SK-N-DZ (cell line): Measurements from ENCODE around the gene USP49.
"Not testable (repeated sequence)": the region's sequence is repeated elsewhere in the genome, so short reads cannot be mapped to it uniquely, and the experiment has no call there.

Experiments
- DNase-seq: peaks from one replicate; pipeline ENCODE4 v3.0.0-alpha.2; 2015; ENCODE audit warnings: low spot score

Gene USP49

DNA sequence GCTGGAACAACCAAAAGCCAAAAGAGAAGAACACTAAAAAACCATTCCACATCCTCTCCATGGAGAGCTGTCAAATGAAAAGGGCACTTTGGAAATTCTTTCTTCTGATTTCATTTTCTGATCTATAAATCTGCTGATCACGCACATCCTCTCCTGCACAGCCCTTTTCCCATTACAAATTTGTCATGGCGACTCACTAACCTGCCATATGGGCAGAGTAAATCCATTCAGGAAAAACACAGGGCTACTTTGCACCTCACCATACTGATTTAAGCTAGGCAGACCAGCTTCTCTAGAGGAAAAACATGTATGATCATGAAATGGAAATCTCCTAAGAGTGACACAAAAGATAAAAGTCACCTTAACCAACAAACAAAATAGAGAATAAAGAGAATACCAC lies 81.7 kb downstream of the USP49 start:
- DNase-seq: no peak

DNA sequence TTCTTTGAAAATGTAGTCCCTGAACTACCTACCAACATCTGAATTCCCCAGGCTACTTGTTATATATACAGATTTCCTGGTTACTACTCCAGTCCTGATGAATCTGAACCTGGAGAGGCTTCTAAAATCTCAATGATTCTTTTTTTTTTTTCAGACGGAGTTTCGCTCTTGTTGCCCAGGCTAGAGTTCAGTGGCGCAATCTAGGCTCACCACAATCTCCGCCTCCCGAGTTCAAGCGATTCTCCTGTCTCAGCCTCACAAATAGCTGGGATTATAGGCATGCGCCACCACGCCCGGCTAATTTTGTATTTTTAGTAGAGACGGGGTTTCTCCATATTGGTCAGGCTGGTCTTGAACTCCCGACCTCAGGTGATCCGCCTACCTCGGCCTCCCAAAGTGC lies 83.2 kb downstream of the USP49 start:
- DNase-seq: not testable (repeated sequence)

DNA sequence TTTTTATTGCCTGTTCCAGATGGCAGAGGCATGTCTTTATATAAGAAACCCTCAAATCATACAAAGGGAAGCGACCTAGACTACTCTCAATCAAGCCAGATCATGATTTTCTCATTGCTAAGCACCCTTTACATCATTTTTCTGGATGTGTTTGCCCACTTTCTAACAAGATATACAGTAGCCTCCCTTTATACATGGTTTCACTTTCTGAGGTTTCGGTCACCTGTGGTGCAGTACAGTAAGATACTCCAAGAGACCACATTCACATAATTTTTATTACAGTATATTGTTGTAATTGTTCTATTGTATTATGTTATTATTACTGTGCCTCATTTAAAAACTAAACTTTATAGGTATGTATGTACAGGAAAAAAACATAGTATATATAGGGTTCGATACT lies 84.1 kb downstream of the USP49 start:
- no peak for DNase-seq

DNA sequence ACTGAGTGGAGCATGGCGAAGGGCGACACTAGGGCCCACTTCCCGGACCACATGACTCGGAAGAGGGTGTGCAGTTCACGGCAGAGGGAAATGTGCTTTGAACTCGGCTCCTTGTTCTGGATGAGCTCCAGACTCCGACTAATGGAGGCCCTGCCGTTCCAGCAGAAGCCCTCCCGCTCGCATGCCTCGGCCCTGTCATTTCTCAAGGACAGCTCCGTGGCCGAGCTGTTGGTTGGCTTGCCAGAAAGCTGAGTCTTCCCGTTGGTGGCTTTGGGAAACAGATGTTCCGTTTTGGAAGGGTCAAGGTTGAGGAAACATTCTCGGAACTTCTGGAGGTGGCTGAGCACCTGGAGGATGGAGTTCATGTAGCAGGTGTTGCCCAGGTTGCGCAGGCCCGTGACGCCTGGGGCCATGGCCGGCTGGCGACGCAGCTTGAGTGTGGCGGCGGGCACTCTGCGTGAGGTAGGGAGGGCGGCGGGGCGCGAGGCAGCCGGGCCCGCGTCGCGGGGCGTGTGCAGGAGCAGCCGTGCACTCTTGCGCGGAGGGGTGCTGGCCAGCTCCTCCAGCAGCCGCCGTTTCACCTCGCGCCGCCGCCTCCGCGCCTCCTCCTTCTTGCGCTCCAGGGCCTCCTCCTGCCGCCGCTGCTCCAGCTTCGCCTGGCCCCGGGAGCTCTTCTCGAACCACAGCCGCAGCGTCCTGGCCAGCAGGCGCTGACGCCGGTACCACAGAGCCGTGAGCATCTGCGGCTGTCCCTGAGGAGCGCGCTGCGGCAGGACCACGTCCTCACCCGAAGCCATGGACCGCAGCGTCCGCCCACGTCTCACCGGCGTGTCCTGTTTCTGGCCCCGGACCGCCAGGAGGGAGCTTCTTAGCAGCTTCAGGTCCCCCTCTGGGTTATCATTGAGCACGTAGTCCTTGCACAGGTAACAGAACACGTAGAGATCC lies 89.1 kb downstream of the USP49 start:
- no peak for DNase-seq

DNA sequence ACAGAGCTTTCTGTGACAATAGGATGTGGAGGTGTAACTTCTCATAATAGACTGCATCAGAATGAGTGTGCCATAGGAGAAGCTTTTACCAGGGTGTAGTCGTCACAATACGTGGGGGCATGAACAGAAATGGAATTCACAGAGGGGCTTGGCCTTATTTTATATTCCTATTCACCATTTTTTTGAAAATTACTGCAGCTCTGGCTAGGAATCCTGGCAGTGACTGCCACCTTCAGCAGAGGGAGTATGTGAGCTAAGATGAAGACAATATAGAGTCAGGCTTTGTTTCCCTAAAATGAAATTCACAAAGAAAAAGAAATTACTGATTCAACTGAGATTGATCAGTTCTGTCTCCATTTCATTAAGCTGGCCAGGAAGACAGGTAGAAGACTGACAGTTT lies 93.8 kb downstream of the USP49 start:
- DNase-seq: no peak

DNA sequence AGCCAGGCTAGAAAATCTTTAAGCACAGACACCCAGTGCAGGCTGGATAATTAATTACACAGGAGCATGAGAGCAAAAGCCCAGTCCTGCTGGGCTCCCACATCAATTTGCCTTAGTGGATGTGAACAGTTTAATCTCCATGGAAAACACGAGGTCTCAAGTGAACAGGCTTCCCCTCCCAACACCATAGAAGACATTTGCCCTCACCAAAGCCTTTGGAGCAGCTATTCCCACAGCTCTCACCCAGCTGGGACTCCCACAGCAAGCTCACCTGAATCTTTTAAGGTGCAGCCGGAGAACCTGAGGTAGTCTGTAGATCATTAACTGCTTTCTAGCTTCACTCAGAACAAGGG lies 95.6 kb downstream of the USP49 start:
- DNase-seq: no peak

DNA sequence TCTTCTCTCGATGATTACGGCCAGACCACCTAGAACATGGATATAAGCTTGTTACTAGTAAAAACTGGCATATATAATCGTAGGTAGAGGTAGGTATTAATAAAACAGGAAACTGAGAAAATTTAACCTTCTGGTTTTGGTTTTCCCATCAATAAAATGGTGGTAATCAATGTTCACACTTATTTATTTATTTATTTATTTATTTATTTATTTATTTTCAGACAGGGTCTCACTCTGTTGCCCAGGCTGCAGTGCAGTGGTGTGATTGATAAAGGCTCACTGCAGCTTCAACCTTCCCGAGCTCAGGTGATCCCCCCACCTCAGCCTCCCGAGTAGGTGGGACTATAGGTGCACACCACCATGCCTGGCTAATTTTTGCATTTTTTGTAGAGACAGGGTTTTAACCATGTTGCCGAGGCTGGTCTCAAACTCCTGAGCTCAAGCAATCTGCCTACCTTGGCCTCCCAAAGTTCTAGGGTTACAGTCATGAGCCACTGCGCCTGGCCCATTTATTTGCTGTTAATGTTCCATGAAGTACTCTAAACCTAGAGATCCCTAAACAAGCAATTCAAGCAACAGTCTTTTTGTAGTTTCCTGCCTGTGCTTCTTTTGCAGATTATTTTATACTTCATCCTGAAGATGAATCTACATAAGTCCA lies 96.1 kb downstream of the USP49 start:
- no peak for DNase-seq

DNA sequence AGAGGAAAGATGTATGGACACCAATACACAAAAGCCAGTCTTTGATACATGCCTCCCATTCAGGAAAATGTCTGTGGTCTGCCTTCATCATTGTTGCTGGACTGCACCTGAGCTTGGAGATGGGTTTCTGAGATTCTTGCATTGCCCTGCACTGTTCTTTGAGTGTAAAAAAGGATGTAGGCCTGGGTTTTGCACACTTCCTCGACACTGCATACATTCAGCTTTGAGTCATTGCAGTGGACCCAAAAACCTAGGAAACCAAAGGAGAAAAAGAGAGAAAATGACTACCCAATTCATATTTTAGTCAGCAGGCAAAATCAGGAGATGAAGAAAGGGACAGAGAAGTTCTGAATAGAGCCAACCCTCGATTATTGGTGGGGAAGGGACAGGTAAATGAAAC lies 98.7 kb downstream of the USP49 start:
- no peak for DNase-seq

DNA sequence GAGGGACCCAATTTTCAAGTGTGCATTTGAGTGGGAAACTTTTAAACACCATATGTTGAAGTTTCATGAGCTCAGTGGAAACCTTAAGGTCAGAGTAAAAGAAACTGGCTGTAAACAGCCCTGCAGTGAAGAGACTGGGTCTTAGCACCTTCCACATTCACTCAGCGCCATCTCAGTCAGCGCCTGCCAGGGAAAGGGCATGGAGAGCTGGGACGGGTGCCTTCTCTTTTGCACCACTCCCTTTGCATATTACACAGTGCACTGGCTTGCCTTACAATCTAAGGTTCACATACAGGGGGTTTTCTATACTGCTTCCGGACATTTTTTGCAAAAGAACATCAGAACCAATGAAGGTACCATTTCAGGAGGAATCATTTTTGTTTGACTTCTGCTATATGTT lies 103.2 kb downstream of the USP49 start:
- no peak for DNase-seq

DNA sequence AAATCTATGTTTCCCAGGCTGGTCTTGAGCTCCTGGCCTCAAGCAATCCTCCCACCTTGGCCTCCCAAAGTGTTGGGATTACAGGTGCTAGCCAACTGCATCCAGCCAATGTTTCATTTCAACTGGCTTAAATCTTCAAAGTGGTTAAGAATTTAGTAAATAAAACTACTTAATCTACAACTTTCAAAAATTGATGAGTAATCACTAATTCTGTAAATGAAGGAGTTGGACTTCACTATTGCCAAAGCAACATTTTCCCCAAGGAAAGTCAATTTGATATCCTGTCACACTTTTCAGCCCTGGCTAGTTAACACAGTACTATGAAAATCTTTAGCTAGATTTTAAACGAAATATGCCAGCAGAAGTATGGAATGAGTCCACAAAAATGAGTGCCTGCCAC lies 103.9 kb downstream of the USP49 start:
- DNase-seq: no peak

DNA sequence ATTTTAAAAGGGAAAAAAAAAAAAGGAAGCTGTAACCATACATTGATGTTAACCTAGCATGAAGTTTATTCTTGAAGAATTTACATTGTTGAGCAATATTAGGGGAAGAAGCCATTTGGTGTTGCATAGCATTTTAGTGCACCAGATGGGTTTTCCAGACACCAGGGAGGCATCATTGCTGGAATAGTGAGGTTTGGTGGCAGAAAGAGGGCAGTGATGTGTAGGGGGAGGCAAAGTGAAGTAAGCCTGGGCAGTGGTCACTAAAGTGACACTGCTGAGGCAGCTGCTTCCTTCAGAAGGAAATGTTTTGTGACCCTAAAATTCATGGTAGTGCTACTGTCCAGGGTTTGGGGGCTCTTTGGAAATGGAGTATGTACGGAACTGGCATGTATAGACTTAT lies 105.1 kb downstream of the USP49 start:
- DNase-seq: no peak

DNA sequence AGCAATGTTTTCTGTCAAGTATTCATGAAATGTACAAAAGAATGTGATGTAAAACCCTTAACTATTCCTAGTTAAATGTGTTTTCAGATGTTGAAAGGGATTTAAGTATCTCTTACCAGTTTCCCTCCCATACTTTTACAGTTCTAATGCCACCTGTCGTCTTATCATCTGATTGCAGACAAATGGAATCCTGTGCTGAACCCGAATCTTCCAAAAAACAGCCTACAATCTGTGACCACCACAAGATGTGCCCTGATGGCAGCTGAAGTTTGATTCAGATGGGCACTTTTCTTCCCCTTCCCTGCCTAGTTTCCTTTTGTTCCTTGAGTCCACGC lies 105.8 kb downstream of the USP49 start:
- DNase-seq: no peak

DNA sequence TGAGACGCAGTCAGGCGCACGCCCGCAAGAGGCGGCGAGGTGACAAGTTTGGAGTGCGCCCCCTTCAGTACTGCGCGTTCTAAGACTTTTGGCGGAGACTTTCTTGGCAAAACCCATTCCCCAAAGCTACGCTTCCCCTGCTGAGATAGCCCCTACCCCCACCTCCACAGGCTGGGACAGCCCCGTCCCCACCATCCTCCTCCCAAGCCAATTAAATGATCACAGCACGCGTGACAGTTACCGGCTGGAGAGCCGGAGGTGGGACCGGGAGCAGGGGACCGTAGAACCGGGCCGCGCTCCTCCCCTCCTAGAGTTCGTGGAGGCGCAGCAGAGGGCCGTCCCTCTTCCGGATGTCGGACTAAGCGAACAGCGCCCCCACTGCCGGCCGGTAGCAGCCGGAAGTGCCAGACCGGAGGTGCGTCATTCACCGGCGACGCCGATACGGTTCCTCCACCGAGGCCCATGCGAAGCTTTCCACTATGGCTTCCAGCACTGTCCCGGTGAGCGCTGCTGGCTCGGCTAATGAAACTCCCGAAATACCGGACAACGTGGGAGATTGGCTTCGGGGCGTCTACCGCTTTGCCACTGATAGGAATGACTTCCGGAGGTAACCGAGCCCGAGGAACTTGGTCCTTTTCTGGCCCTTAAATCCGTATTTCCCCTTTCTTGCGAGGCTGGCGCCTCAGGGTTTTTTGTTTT lies 107.8 kb downstream of the USP49 start, which contains the start of gene TOMM6:
Gene TOMM6 (plus strand): TSS at position 476 of the 699 bp plus-strand sequence. CDS start 4 bp downstream, at position 480.
- DNase-seq: peak; percentile 90

DNA sequence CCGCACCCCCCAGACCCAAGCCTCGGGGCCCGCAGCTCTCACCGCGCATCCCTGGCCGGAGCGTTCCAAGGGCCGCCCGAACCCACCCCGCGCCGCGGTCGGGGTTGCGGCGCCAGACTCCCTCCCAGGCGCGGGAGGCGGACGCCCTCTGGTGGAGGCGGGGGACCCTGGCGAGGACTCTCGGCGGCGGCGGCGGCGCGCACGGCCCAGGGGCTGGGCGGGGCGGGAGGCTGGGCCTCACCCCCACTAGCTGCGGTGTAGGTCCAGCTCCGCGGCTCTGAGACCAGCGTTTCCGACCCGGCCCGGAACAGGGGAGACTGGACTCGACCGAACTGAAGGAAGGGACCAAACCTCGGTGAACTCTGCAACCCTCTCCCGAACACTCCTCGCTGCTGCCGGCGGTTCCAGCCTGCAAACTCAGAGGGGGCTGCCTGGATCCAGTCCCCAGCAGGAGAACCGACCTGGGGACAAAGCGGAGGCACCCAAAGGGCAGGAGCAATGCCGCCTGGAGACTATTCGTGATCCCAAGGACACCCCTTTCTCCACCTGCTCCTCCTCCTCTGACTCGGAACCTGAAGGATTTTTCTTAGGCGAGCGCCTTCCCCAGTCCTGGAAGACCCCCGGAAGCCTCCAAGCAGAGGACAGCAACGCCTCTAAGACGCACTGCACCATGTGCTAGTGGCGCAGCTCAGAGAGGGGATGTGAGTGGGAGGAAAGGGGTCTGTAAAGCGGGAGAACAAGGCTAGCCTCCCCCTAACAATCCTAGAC lies 108.5 kb downstream of the USP49 start:
- DNase-seq: peak; percentile 75

DNA sequence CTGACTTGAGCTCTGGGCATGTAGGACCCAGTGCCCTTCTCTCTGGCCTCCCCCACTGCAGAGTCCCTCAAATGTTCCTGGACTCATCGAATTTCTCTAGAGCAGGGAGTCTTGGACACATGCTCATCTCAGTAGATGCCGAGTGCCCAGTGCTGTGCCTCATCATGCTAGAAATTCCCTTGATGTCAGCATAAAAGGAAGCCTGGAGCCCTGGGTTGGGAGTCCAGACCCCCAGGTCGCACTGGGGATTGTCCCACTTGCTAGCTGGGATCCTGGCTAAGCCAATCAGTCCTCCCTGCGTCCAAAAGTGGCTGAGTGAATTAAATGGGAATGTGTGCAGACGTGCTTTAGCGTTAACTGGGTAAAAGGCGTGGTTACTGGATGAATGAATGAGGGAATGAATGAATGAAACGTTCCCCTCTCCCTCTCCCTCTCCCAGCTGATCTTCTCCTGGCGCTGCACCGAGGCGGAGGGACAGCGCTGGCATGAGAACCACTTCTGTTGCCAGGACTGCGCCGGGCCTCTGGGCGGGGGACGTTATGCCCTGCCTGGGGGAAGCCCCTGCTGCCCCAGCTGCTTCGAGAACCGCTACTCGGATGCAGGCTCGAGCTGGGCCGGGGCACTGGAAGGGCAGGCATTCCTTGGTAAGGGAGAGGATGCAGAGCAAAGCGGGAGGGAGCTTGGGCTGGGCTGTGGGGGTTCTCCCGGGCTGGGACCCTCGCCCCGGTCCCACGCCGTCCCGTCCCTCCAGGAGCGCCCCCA lies 109.3 kb downstream of the USP49 start:
- peak; percentile 40 for DNase-seq

DNA sequence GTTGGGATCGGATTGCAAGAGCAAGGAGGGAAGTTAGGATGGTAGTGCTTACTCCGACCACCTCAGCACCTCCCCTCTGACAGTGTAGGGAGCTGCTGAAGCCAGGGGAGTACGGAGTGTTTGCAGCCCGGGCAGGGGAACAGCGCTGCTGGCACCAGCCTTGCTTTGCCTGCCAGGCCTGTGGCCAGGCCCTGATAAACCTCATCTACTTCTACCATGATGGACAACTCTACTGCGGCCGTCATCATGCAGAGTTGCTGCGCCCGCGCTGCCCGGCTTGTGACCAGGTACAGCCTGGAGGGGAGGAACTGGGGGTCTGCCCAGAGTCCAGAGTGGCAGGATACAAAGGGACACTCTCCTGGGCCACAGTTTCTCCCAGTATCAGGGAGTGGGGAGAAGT lies 109.9 kb downstream of the USP49 start:
- DNase-seq: no peak

DNA sequence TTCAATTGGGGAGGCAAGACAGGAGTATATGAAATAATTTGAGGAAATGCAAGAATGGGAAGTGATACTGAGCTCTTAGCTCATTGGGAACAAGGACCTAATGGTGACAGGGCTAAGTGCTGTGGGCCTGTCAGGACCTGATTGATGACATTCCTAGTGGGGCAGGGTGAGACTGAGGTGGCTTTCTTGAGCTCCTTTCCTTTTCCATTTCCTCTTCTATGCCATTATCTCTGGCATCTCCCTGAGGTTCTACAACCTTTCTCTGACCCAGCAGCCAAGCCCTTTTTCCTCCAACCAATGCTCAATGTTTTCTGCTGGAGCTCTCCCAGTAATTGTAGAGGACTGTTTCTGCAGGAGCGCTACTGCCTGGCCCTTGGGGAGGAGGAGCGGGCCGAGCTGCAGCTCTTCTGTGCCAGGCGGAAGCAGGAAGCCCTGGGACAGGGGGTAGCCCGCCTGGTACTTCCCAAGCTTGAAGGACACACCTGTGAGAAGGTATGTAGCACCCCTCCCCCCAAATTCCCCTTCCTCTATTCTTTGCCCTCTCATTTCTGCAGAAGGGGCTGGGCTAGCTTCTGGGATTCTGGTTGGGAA lies 110.5 kb downstream of the USP49 start:
- DNase-seq: no peak

DNA sequence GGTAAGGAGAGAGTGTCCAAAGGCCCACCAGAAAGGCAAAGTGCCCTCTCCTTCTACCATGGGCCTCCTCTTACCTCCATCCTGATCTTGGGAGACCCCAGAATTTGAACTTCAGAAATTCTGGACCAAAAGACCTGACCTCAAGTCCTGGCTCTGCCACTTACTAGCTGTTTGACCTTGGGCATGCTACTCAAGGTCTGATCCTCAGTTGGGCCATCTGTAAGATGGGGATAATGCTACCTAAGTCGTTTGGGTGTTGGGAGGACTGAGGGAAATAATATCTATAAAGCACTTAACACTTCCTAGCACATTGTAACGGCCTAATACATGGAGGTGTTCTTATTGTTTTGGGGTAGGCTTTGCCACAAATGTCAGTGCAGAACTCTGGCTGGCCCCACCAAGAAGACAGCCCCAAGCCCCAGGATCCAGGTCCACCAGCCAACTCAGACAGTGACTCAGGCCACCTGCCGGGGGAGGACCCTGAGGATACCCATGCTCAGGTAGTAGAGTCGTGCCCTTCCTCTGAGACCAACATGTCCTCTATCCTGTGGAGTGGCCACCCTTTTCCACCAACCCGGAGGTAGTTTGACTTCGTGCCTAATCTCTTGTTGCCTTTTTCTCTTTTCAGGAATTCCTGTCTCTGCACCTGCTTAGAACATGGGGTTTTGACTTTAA lies 111.9 kb downstream of the USP49 start:
- DNase-seq: no peak

DNA sequence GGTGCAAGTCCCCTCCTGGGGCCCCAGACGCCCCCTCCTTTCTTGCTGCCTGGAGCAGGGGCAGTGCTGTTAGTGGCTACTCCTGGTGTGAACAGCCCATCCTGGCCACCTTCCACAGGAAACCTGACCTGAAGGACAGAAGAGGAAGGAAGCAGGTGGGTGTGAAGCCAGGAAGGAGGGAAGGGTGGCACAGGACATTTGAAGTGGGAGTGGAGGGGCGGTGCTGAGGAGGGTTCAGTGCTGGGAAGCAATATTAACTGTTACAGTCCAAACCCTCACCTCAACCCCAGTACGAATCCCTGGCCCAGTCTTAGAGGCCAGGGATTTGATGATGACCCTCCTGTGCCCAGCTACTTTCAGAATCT lies 113.8 kb downstream of the USP49 start:
- DNase-seq: no peak
